Gastrocnemius medialis (tissue), 4 donors: ENCODE data around the gene ANAPC16. TPM values are rescaled to one million over a fixed set of nuclear protein-coding genes. Genes with fewer than 3 reads are reported as not detected.

ENCODE experiments used
- ATAC-seq, 2 donors: fragments of 150-250 bp; one replicate each; pipeline ENCODE4 v1.9.1; 2016
- DNase-seq, 2 donors: peaks; one replicate each; pipeline ENCODE4 v3.0.0-alpha.2; 2019
- H3K27ac ChIP-seq, 4 donors: fragments of 200-600 bp; sonication (generic); 1 replicate in 1 of 4; 2 replicates in 3 of 4; pipeline ENCODE4 v1.5.1; 2016 to 2018; ENCODE audit warnings: mild to moderate bottlenecking in 2 of 4, moderate library complexity in 1 of 4
- H3K27me3 ChIP-seq, 3 donors: fragments of 200-600 bp; sonication (generic) in 2 of 3; 1 replicate in 1 of 3; 2 replicates in 2 of 3; pipeline versions ENCODE4 v1.5.1 to v1.6.0; 2016 to 2019; ENCODE audit warnings: mild to moderate bottlenecking in 1 of 3, moderate library complexity in 1 of 3
- H3K36me3 ChIP-seq, 2 donors: fragments of 200-600 bp; sonication (generic) in 1 of 2; one replicate each; pipeline ENCODE4 v1.5.1; 2017 to 2018
- H3K4me1 ChIP-seq, 2 donors: fragments of 200-600 bp; sonication (generic) in 1 of 2; one replicate each; pipeline ENCODE4 v1.5.1; 2016 to 2017; ENCODE audit warnings: mild to moderate bottlenecking in 2 of 2
- H3K4me3 ChIP-seq, 4 donors: fragments of 200-600 bp; sonication (generic) in 3 of 4; 1 replicate in 1 of 4; 2 replicates in 3 of 4; pipeline ENCODE4 v1.5.1; 2016 to 2019; ENCODE audit warnings: mild to moderate bottlenecking in 2 of 4
- H3K9me3 ChIP-seq, 3 donors: fragments of 200-600 bp; sonication (generic) in 2 of 3; 1 replicate in 1 of 3; 2 replicates in 2 of 3; pipeline ENCODE4 v1.5.1; 2016 to 2019
- POLR2A ChIP-seq, 2 donors: fragments of 450-650 bp; IDR thresholded peaks; one replicate each; pipeline ENCODE4 v1.6.1; 2017; ENCODE audit warnings: antibody characterized with exemption in 2 of 2, mild to moderate bottlenecking in 2 of 2, moderate library complexity in 2 of 2
- in situ Hi-C, 4 donors: fragments of 200-750 bp; cut with MboI; loops; one replicate each; pipeline versions ENCODE4 v1.15.0 to v1.8.0; 2017; ENCODE audit warnings: low sequenced_read_pairs in 4 of 4
- intact Hi-C: fragments of 100-400 bp; cut with DNase I; formaldehyde crosslinking; loops from one replicate; pipeline ENCODE4 v1.15.1; 2023; ENCODE audit warnings: low total_unique reads
- total RNA-seq, 4 donors: library from RNA; depleted of rRNA; stranded (reverse); fragments of >200 nt; gene quantifications; one replicate each; pipeline versions ENCODE4 v1.1.0 to v1.2.3, GENCODE V29; 2016
- TF ChIP-seq, protein P1 (sequence below), 5 experiments: fragments of 450-650 bp in 3 of 5; fragments of 200-600 bp in 2 of 5; sonication (generic) in 2 of 5; IDR thresholded peaks in 4 of 5; conservative IDR thresholded peaks in 1 of 5; 1 replicate in 4 of 5; 2 replicates in 1 of 5; pipeline ENCODE4 v1.5.1; 2016 to 2019; ENCODE audit warnings: antibody characterized with exemption in 5 of 5, mild to moderate bottlenecking in 3 of 5, moderate library complexity in 3 of 5

Gene ANAPC16
- total RNA-seq, 4 donors from 2014 or later, result 70.9 to 168 (median 105) TPM

- ATAC-seq, result no peak
- H3K9me3 ChIP-seq, result no peaks in the 10 kb centered on the region
- intact Hi-C loops, result loop anchor here (5.0 to 10.0 kb wide), 2 partner anchors 256 to 354 kb away; partner anchors contain the start of gene CHST3
- no peak for DNase-seq
- peak overlapping the region; percentile 94 to 99 (median 98) for H3K27ac ChIP-seq
- peaks cover 0 to 5% of the 10 kb centered on the region in 2 donors for H3K36me3 ChIP-seq
- peak overlapping the region in 1 of 4 donors; percentile 8 for H3K4me3 ChIP-seq
- TF ChIP-seq POLR2A (IDR thresholded peaks at IDR 0.05), result no peak
- TF ChIP-seq, protein P1, sequence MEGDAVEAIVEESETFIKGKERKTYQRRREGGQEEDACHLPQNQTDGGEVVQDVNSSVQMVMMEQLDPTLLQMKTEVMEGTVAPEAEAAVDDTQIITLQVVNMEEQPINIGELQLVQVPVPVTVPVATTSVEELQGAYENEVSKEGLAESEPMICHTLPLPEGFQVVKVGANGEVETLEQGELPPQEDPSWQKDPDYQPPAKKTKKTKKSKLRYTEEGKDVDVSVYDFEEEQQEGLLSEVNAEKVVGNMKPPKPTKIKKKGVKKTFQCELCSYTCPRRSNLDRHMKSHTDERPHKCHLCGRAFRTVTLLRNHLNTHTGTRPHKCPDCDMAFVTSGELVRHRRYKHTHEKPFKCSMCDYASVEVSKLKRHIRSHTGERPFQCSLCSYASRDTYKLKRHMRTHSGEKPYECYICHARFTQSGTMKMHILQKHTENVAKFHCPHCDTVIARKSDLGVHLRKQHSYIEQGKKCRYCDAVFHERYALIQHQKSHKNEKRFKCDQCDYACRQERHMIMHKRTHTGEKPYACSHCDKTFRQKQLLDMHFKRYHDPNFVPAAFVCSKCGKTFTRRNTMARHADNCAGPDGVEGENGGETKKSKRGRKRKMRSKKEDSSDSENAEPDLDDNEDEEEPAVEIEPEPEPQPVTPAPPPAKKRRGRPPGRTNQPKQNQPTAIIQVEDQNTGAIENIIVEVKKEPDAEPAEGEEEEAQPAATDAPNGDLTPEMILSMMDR (IDR thresholded peaks at IDR 0.05 in 4 of 5, conservative IDR thresholded peaks at IDR 0.05 in 1 of 5), result no peak
- H3K4me1 ChIP-seq, result peaks cover 63 to 64% of the 10 kb centered on the region in 2 donors
- H3K27me3 ChIP-seq, result no peaks in the 10 kb centered on the region
- in situ Hi-C loops, result loop anchor here in 3 of 4 donors (5.0 to 25.0 kb wide), 3 partner anchors 104 to 119 kb away; no protein-coding TSS in a partner anchor
Observed at GRCh38 chr10:72218726-72219125, 2.9 kb downstream of the ANAPC16 start.

GRCh38 chr10:72219235-72219814 is 3.5 kb downstream of the ANAPC16 start:
- Histone ChIP-seq H3K4me3 (no peak overlapping the region), H3K9me3 (no peaks in the 10 kb centered on the region), H3K36me3 (peaks cover 0 to 5% of the 10 kb centered on the region in 2 donors), H3K27ac (peak overlapping the region; percentile 94 to 99 (median 98)), H3K4me1 (peaks cover 69% of the 10 kb centered on the region in 2 donors), H3K27me3 (no peaks in the 10 kb centered on the region)
- intact Hi-C loops, result loop anchor here (5.0 to 10.0 kb wide), 2 partner anchors 257 to 355 kb away; partner anchors contain the start of gene CHST3
- DNase-seq (no peak), ATAC-seq (no peak)
- no peak for TF ChIP-seq POLR2A (IDR thresholded peaks at IDR 0.05)
- TF ChIP-seq, protein P1 (IDR thresholded peaks at IDR 0.05 in 4 of 5, conservative IDR thresholded peaks at IDR 0.05 in 1 of 5), result no peak
- in situ Hi-C loops, result loop anchor here in 3 of 4 donors (5.0 to 25.0 kb wide), 3 partner anchors 103 to 118 kb away; no protein-coding TSS in a partner anchor

DNA sequence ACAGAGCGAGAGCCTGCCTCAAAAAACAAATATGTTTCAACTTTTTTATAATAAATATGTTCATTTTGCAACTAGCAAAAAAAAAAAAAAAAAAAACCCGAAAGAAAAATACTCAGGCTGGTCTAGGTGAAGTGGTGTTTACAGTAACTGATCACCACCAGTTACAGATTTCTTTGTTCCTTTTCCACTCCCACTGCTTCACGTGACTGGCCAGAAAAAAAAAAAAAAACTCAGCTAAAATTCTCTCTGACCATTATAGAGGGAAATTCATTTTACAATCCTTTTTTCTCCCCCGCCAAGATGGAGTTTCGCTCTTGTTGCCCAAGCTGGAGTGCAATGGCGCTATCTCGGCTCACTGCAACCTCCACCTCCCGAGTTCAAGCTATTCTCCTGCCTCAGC is 4.8 kb downstream of the ANAPC16 start:
- intact Hi-C loops, result loop anchor here (5.0 kb wide), 1 partner anchor 88 kb away; no protein-coding TSS in a partner anchor
- no peak overlapping the region for H3K4me3 ChIP-seq
- peaks cover 62 to 70% of the 10 kb centered on the region in 2 donors for H3K4me1 ChIP-seq
- H3K36me3 ChIP-seq, result peaks cover 0 to 5% of the 10 kb centered on the region in 2 donors
- DNase-seq (no peak), ATAC-seq (no peak)
- TF ChIP-seq POLR2A (IDR thresholded peaks at IDR 0.05), result no peak
- TF ChIP-seq, protein P1 (IDR thresholded peaks at IDR 0.05 in 4 of 5, conservative IDR thresholded peaks at IDR 0.05 in 1 of 5), result no peak
- in situ Hi-C loops, result loop anchor here in 2 of 4 donors (10.0 to 25.0 kb wide), 2 partner anchors 54 to 117 kb away; partner anchors contain the start of gene DDIT4 (in 1 of the 2)
- no peaks in the 10 kb centered on the region for H3K27me3 ChIP-seq
- peak overlapping the region; percentile 94 to 99 (median 98) for H3K27ac ChIP-seq
- H3K9me3 ChIP-seq, result no peaks in the 10 kb centered on the region

DNA sequence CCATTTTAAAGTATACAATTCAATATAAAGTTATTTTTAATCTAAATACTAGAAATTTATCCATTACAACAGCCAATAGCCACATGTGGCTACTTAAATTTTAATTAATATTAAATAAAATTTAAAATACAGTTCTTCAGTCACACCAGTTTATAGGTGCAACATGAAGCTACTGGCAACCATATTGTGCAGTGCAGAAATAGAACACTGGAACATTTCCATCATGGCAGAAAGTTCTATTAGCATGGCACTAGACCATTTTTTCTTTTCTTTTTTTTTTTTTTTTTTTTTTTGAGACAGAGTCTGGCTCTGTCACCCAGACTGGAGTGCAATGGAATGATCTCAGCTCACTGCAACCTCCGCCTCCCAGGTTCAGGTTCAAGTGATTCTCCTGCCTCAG is 5.5 kb downstream of the ANAPC16 start:
- H3K36me3 ChIP-seq, result peaks cover 0 to 5% of the 10 kb centered on the region in 2 donors
- H3K27ac ChIP-seq, result peak overlapping the region; percentile 94 to 99 (median 98)
- in situ Hi-C loops, result loop anchor here in 2 of 4 donors (10.0 to 25.0 kb wide), 2 partner anchors 54 to 116 kb away; partner anchors contain the start of gene DDIT4 (in 1 of the 2)
- ATAC-seq (peak; percentile 71 to 74), DNase-seq (no peak)
- intact Hi-C loops, result loop anchor here (5.0 kb wide), 1 partner anchor 89 kb away; no protein-coding TSS in a partner anchor
- TF ChIP-seq, protein P1 (IDR thresholded peaks at IDR 0.05 in 4 of 5, conservative IDR thresholded peaks at IDR 0.05 in 1 of 5), result no peak
- no peak for TF ChIP-seq POLR2A (IDR thresholded peaks at IDR 0.05)
- peaks cover 65 to 72% of the 10 kb centered on the region in 2 donors for H3K4me1 ChIP-seq
- H3K27me3 ChIP-seq, result no peaks in the 10 kb centered on the region
- H3K4me3 ChIP-seq, result no peak overlapping the region
- H3K9me3 ChIP-seq, result no peaks in the 10 kb centered on the region
